GM12878 (cell line): ENCODE results near the gene TMSB10. TPM values are rescaled to one million over a fixed set of nuclear protein-coding genes. Genes with fewer than 3 reads are reported as not detected.

Experiments used
- ATAC-seq: fragments of 200-7000 bp; cut with Tn5 transposase; 3 replicates; pipeline ENCODE4 v1.9.1; 2020; ENCODE audit warnings: mild to moderate bottlenecking, moderate library complexity
- BruUV-seq: library from RNA; stranded (reverse); fragments of 400-500 nt; replicated peaks from 2 replicates; lab custom pipeline; 2021; lab: Mats Ljungman, UMichigan
- CTCF ChIA-PET: fragments of 300-600 bp; sonication (Branson Sonifier 250); formaldehyde crosslinking; extraction: SDS; loops from one replicate; lab custom pipeline; 2021; ENCODE audit warnings: inconsistent platforms; lab: Yijun Ruan, JAX
- POLR2A ChIA-PET: fragments of 350-600 bp; formaldehyde crosslinking; extraction: SDS; loops from one replicate; lab custom pipeline; 2021; ENCODE audit warnings: inconsistent platforms; lab: Charles Lee
- RAD21 ChIA-PET: fragments of 300-600 bp; sonication (Branson Sonifier 250); formaldehyde crosslinking; loops from one replicate; lab custom pipeline; 2023; ENCODE audit warnings: antibody characterized with exemption; ENCODE audit not compliant: unreplicated experiment; lab: Charles Lee
- SMC1A ChIA-PET: fragments of 300-600 bp; sonication (Branson Sonifier 250); formaldehyde crosslinking; loops from one replicate; lab custom pipeline; 2023; ENCODE audit not compliant: unreplicated experiment, uncharacterized antibody; lab: Charles Lee
- DNase-seq: peaks from one replicate; pipeline ENCODE4 v3.0.0-alpha.2; 2011; ENCODE audit warnings: low read depth, low spot score
- FAIRE-seq: peaks from 3 replicates; lab custom pipeline; 2011; peaks lifted over from hg19 to GRCh38; lab: Jason Lieb, UNC
- H2AFZ ChIP-seq: 2 replicates; pipeline ENCODE4 v1.6.0; 2011; ENCODE audit warnings: low read depth, low read length, control low read depth; ENCODE audit not compliant: control insufficient read depth
- H3K27ac ChIP-seq: 2 replicates; pipeline ENCODE4 v1.5.1; 2011; ENCODE audit warnings: control low read depth; ENCODE audit not compliant: control insufficient read depth, insufficient read depth
- H3K27me3 ChIP-seq, 2 experiments: replicated peaks in 1 of 2; 2 replicates each; pipeline versions ENCODE4 v1.6.0 to v1.6.1; 2011; ENCODE audit warnings: low read length in 1 of 2; ENCODE audit not compliant: control insufficient read depth in 2 of 2, insufficient read depth in 2 of 2
- H3K36me3 ChIP-seq, 2 experiments: 2 replicates each; pipeline ENCODE4 v1.5.1; 2011; ENCODE audit warnings: low read length in 1 of 2; ENCODE audit not compliant: control insufficient read depth in 2 of 2, insufficient read depth in 2 of 2
- H3K4me1 ChIP-seq: 2 replicates; pipeline ENCODE4 v1.6.1; 2011; ENCODE audit warnings: mild to moderate bottlenecking, low read length, moderate library complexity, mixed read lengths; ENCODE audit not compliant: control insufficient read depth, insufficient read depth
- H3K4me2 ChIP-seq: 2 replicates; pipeline ENCODE4 v1.6.0; 2011; ENCODE audit warnings: control low read depth; ENCODE audit not compliant: control insufficient read depth, insufficient read depth
- H3K4me3 ChIP-seq: fragments of 200-600 bp; sonication (generic); 2 replicates; pipeline ENCODE4 v1.5.1; 2016
- H3K79me2 ChIP-seq: 2 replicates; pipeline ENCODE4 v1.6.0; 2011; ENCODE audit warnings: low read length; ENCODE audit not compliant: control insufficient read depth, insufficient read depth
- H3K9ac ChIP-seq: 2 replicates; pipeline ENCODE4 v1.8.0; 2011; ENCODE audit warnings: low read length, control low read depth, mixed read lengths; ENCODE audit not compliant: control insufficient read depth, insufficient read depth
- H3K9me3 ChIP-seq: replicated peaks from 3 replicates; pipeline ENCODE4 v1.5.1; 2011; ENCODE audit warnings: mild to moderate bottlenecking, low read length; ENCODE audit not compliant: control insufficient read depth, insufficient read depth
- H4K20me1 ChIP-seq: 2 replicates; pipeline ENCODE4 v1.6.0; 2011; ENCODE audit not compliant: control insufficient read depth, insufficient read depth
- CBX5 ChIP-seq: sonication (generic); IDR thresholded peaks from 2 replicates; pipeline ENCODE4 v1.6.1; 2016; ENCODE audit warnings: low read depth, moderate library complexity, mild to moderate bottlenecking, inconsistent platforms
- CHD4 ChIP-seq: fragments of 200-600 bp; sonication (generic); IDR thresholded peaks from 2 replicates; pipeline ENCODE4 v1.6.1; 2016; ENCODE audit warnings: mild to moderate bottlenecking
- ESRRA ChIP-seq: IDR thresholded peaks from 2 replicates; pipeline ENCODE4 v1.6.1; 2012; ENCODE audit warnings: mild to moderate bottlenecking, low read length, improper control_type of control experiment
- ETV6 ChIP-seq, 2 experiments: fragments of 450-650 bp in 1 of 2; IDR thresholded peaks in 1 of 2; conservative IDR thresholded peaks in 1 of 2; 2 replicates each; pipeline ENCODE4 v1.6.1; 2014; ENCODE audit warnings: antibody characterized with exemption in 1 of 2, borderline replicate concordance in 1 of 2, low read depth in 1 of 2, mild to moderate bottlenecking in 1 of 2, moderate library complexity in 1 of 2
- GABPA ChIP-seq: IDR thresholded peaks from 2 replicates; pipeline ENCODE4 v1.6.1; 2014; ENCODE audit warnings: antibody characterized with exemption, low read depth, mild to moderate bottlenecking, inconsistent platforms
- MTA2 ChIP-seq: fragments of 450-650 bp; IDR thresholded peaks from 2 replicates; pipeline ENCODE4 v1.6.1; 2016; ENCODE audit warnings: low read depth, mild to moderate bottlenecking, moderate library complexity
- MYC ChIP-seq: IDR thresholded peaks from 2 replicates; pipeline ENCODE4 v1.6.1; 2011; ENCODE audit warnings: mild to moderate bottlenecking, low read length, moderate library complexity, inconsistent platforms; ENCODE audit not compliant: insufficient read depth, insufficient replicate concordance, insufficient read length, severe bottlenecking
- PML ChIP-seq: IDR thresholded peaks from 2 replicates; pipeline ENCODE4 v1.6.1; 2012; ENCODE audit warnings: low read length, inconsistent platforms
- POLR2AphosphoS2 ChIP-seq: IDR thresholded peaks from 2 replicates; pipeline ENCODE4 v1.6.1; 2011; ENCODE audit warnings: low read depth, mild to moderate bottlenecking, low read length, improper control_type of control experiment, moderate library complexity
- STAT3 ChIP-seq: IDR thresholded peaks from 2 replicates; pipeline ENCODE4 v1.6.1; 2011; ENCODE audit warnings: low read depth, low read length, improper control_type of control experiment
- SUPT20H ChIP-seq: IDR thresholded peaks from 2 replicates; pipeline ENCODE4 v1.6.1; 2011; ENCODE audit warnings: low read depth, mild to moderate bottlenecking, low read length, moderate library complexity, borderline replicate concordance; ENCODE audit not compliant: control insufficient read depth
- TAF1 ChIP-seq: IDR thresholded peaks from 2 replicates; pipeline ENCODE4 v1.6.1; 2011; ENCODE audit warnings: mild to moderate bottlenecking, low read depth, low read length, borderline replicate concordance
- TARDBP ChIP-seq: IDR thresholded peaks from 2 replicates; pipeline ENCODE4 v1.6.1; 2016; ENCODE audit warnings: borderline replicate concordance
- WGBS: methylation state at CpG from one replicate; pipeline ENCODE4 v1.1.6; 2016; ENCODE audit warnings: low lambda C conversion rate; ENCODE audit not compliant: insufficient replicate concordance, insufficient coverage; ENCODE audit errors: missing lambda C conversion rate; 5-methylcytosine and 5-hydroxymethylcytosine counted together
- in situ Hi-C: fragments of 300-500 bp; cut with MboI; formaldehyde crosslinking; loops from 9 replicates; pipeline ENCODE4 v1.14.3; 2018; ENCODE audit warnings: mixed read lengths
- intact Hi-C: fragments of 100-400 bp; cut with micrococcal nuclease; formaldehyde crosslinking; loops from one replicate; pipeline ENCODE4 v1.14.2; 2022; ENCODE audit not compliant: unreplicated experiment
- polyA plus RNA-seq, 11 experiments: library from polyadenylated mRNA; depleted of rRNA in 4 of 11; unstranded in 6 of 11; stranded (reverse) in 5 of 11; fragments of >200 nt; fragmentation: Nextera tagmentation in 4 of 11; fragmentation: Illumina TruSeq in 1 of 11; extraction: Ambion mirVana in 4 of 11; extraction: Trizol in 1 of 11; gene quantifications; 1 replicate in 1 of 11; 2 replicates in 10 of 11; pipeline versions ENCODE4 v1.2.1 to v1.2.3, GENCODE V29; 2011 to 2016; ENCODE audit warnings: inconsistent platforms in 2 of 11, missing spikeins in 2 of 11, low read depth in 1 of 11
- total RNA-seq, 4 experiments: library from RNA; depleted of rRNA in 3 of 4; stranded (reverse); fragments of >200 nt in 3 of 4; fragmentation: Illumina TruSeq in 1 of 4; extraction: Trizol in 1 of 4; gene quantifications; 2 replicates each; pipeline versions ENCODE4 v1.2.1 to v1.2.3, GENCODE V29; 2013 to 2021
- TF ChIP-seq, protein P1 (sequence below): IDR thresholded peaks from 2 replicates; pipeline ENCODE4 v1.6.1; 2012; ENCODE audit warnings: low read depth, low read length, improper control_type of control experiment
- TF ChIP-seq, protein P2 (sequence below): IDR thresholded peaks from 2 replicates; pipeline ENCODE4 v1.6.1; 2012; ENCODE audit warnings: improper control_type of control experiment, low read depth, low read length; ENCODE audit not compliant: insufficient replicate concordance

The TMSB10 gene
- total and polyA plus RNA-seq, 10 of the 15 experiments (the other 5 are each of a cell fraction or from before 2014, with no cell fraction given) = 1,406 to 4,860 (median 3,381) TPM

DNA sequence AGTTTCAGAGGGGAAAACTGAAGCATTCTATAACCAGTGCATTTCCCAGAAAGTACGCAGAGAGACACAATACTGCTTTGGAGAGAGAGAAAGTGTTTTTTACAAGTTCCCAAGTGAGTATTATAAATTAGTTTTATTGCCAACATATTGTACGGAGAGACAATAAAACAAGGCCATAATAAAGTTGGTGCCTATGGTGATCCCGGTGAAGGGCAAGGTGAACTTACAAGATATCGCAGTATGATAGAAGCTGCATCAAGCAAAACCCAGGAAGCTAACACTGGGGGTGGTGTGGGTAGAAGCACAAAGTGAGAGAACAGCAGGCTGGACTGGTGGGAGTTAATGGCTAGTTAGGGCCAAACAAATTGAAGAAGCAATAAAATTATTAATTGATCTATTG lies 7.5 kb downstream of the TMSB10 start (continued):
- TF ChIP-seq TAF1 (no peak), MTA2 (no peak), MYC (no peak)

DNA sequence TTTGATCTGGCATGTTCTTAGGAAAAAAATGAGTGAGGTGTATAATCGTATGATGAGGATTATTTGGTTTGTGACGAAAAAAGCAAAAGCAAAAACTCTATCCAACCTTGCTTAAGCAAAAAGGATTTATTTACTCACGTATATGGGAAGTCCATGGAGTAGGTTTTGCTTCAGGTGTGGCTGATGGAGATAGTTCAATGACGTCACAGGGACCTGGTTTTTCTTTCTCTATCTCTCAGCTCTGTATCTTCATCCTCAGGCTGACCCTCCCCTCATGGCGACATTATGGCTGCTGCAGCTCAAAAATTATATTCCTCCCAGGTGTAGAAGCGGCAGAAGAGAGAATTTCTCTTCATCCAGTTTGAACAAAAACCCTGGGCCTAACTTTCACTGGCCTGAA lies 8.9 kb downstream of the TMSB10 start:
- CTCF ChIA-PET = interaction anchor here (0.7 to 2.8 kb wide), 2 partner anchors 11 to 32 kb away, joined by 3 to 8 read pairs; no protein-coding TSS in a partner anchor
- no peak for ATAC-seq
- Histone ChIP-seq H2AFZ (no peak overlapping the region), H3K27me3 (no peaks in the 10 kb centered on the region), H3K27ac (no peak overlapping the region), H3K9me3 (no peaks in the 10 kb centered on the region; the same call in 2 of the 3 replicates), H3K36me3 (no peaks in the 10 kb centered on the region), H3K79me2 (no peaks in the 10 kb centered on the region), H4K20me1 (no peaks in the 10 kb centered on the region), H3K4me1 (peaks cover 6% of the 10 kb centered on the region), H3K4me2 (no peak overlapping the region), H3K9ac (no peak overlapping the region), H3K4me3 (no peak overlapping the region)
- RAD21 ChIA-PET = no interaction called here
- FAIRE-seq = no peak
- no peak for DNase-seq
- in situ Hi-C loops = no loop called here
- intact Hi-C loops = no loop called here
- POLR2A ChIA-PET = no interaction called here
- SMC1A ChIA-PET = interaction anchor here (1.3 kb wide), 1 partner anchor 20 kb away, joined by 3 read pairs; no protein-coding TSS in a partner anchor
- WGBS = 71% methylated on average over 6 of the region's 6 CpGs
- no TSS peak for BruUV-seq
- TF ChIP-seq, protein P1, sequence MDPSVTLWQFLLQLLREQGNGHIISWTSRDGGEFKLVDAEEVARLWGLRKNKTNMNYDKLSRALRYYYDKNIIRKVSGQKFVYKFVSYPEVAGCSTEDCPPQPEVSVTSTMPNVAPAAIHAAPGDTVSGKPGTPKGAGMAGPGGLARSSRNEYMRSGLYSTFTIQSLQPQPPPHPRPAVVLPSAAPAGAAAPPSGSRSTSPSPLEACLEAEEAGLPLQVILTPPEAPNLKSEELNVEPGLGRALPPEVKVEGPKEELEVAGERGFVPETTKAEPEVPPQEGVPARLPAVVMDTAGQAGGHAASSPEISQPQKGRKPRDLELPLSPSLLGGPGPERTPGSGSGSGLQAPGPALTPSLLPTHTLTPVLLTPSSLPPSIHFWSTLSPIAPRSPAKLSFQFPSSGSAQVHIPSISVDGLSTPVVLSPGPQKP = no peak
- TF ChIP-seq CHD4 = no peak
- TF ChIP-seq TARDBP = no peak
- no peak for TF ChIP-seq CBX5
- TF ChIP-seq GABPA = no peak
- no peak for TF ChIP-seq SUPT20H
- TF ChIP-seq MYC = no peak
- TF ChIP-seq, protein P2, sequence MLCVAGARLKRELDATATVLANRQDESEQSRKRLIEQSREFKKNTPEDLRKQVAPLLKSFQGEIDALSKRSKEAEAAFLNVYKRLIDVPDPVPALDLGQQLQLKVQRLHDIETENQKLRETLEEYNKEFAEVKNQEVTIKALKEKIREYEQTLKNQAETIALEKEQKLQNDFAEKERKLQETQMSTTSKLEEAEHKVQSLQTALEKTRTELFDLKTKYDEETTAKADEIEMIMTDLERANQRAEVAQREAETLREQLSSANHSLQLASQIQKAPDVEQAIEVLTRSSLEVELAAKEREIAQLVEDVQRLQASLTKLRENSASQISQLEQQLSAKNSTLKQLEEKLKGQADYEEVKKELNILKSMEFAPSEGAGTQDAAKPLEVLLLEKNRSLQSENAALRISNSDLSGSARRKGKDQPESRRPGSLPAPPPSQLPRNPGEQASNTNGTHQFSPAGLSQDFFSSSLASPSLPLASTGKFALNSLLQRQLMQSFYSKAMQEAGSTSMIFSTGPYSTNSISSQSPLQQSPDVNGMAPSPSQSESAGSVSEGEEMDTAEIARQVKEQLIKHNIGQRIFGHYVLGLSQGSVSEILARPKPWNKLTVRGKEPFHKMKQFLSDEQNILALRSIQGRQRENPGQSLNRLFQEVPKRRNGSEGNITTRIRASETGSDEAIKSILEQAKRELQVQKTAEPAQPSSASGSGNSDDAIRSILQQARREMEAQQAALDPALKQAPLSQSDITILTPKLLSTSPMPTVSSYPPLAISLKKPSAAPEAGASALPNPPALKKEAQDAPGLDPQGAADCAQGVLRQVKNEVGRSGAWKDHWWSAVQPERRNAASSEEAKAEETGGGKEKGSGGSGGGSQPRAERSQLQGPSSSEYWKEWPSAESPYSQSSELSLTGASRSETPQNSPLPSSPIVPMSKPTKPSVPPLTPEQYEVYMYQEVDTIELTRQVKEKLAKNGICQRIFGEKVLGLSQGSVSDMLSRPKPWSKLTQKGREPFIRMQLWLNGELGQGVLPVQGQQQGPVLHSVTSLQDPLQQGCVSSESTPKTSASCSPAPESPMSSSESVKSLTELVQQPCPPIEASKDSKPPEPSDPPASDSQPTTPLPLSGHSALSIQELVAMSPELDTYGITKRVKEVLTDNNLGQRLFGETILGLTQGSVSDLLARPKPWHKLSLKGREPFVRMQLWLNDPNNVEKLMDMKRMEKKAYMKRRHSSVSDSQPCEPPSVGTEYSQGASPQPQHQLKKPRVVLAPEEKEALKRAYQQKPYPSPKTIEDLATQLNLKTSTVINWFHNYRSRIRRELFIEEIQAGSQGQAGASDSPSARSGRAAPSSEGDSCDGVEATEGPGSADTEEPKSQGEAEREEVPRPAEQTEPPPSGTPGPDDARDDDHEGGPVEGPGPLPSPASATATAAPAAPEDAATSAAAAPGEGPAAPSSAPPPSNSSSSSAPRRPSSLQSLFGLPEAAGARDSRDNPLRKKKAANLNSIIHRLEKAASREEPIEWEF = no peak
- TF ChIP-seq STAT3 = no peak
- no peak for TF ChIP-seq POLR2AphosphoS2
- TF ChIP-seq ETV6 (conservative IDR thresholded peaks at IDR 0.05 in 1 of 2, IDR thresholded peaks at IDR 0.05 in 1 of 2; ENCODE audit: borderline replicate concordance in 1 of 2, low read depth in 1 of 2) = no peak
- no peak for TF ChIP-seq ESRRA
- no peak for TF ChIP-seq PML
